HepG2 (cell line): Measurements from ENCODE around the gene NPEPL1. TPM values are rescaled to one million over a fixed set of nuclear protein-coding genes. Genes with fewer than 3 reads are reported as not detected.
A peak's percentile ranks its signal among the peaks of the same experiment; 100 is the strongest.

ENCODE experiments used
- ATAC-seq: fragments of 200-7000 bp; cut with Tn5 transposase; 3 replicates; pipeline ENCODE4 v1.9.1; 2020; ENCODE audit warnings: mild to moderate bottlenecking, moderate library complexity
- BruUV-seq: library from RNA; stranded (reverse); fragments of 400-500 nt; replicated peaks from 2 replicates; lab custom pipeline; 2021; lab: Mats Ljungman, UMichigan
- CTCF ChIA-PET: fragments of 300-600 bp; formaldehyde crosslinking; extraction: SDS; loops from one replicate; lab custom pipeline; 2021; ENCODE audit warnings: low total read pairs, inconsistent platforms, low intra/inter-chr PET ratio; lab: Yijun Ruan, JAX
- POLR2A ChIA-PET: fragments of 350-600 bp; sonication (Branson Sonifier 250); formaldehyde crosslinking; loops from one replicate; lab custom pipeline; 2020; ENCODE audit warnings: antibody characterized with exemption, inconsistent platforms; lab: Yijun Ruan, JAX
- DNase-seq: peaks from one replicate; pipeline ENCODE4 v3.0.0-alpha.2; 2015; ENCODE audit warnings: low spot score
- FAIRE-seq: peaks from 3 replicates; lab custom pipeline; 2011; peaks lifted over from hg19 to GRCh38; lab: Jason Lieb, UNC
- H2AFZ ChIP-seq: one replicate; pipeline ENCODE4 v1.6.1; 2011; ENCODE audit warnings: low read length, inconsistent platforms
- H3K27ac ChIP-seq: fragments of 300-600 bp; 3 replicates; pipeline ENCODE4 v1.8.0; 2011; ENCODE audit warnings: mixed run types, mild to moderate bottlenecking, mixed read lengths, low read length, inconsistent platforms; ENCODE audit not compliant: insufficient read depth; ENCODE audit errors: extremely low read length
- H3K27me3 ChIP-seq, 2 experiments: fragments of 200-600 bp in 1 of 2; 2 replicates in 1 of 2; 3 replicates in 1 of 2; pipeline versions ENCODE4 v1.6.0 to v1.8.0; 2011; ENCODE audit warnings: low read length in 2 of 2, mild to moderate bottlenecking in 2 of 2, moderate library complexity in 2 of 2, inconsistent platforms in 1 of 2; ENCODE audit not compliant: insufficient read depth in 2 of 2, control insufficient read depth in 1 of 2
- H3K36me3 ChIP-seq, 2 experiments: fragments of 200-600 bp in 1 of 2; replicated peaks in 1 of 2; 2 replicates in 1 of 2; 3 replicates in 1 of 2; pipeline versions ENCODE4 v1.5.1 to v1.8.0; 2011; ENCODE audit warnings: low read length in 2 of 2, inconsistent platforms in 1 of 2; ENCODE audit not compliant: insufficient read depth in 2 of 2, control insufficient read depth in 1 of 2
- H3K4me1 ChIP-seq: 2 replicates; pipeline ENCODE4 v1.5.1; 2012; ENCODE audit warnings: low read length, inconsistent platforms; ENCODE audit not compliant: insufficient read depth
- H3K4me2 ChIP-seq: 2 replicates; pipeline ENCODE4 v1.6.0; 2011; ENCODE audit warnings: low read depth, low read length, inconsistent platforms
- H3K4me3 ChIP-seq, 3 experiments: fragments of 200-600 bp in 1 of 3; sonication (generic), shearing (Covaris generic) in 1 of 3; replicated peaks in 1 of 3; 2 replicates each; pipeline ENCODE4 v1.5.1; 2011 to 2016; ENCODE audit warnings: low read length in 3 of 3, inconsistent platforms in 2 of 3, low read depth in 2 of 3, mild to moderate bottlenecking in 2 of 3, control low read depth in 1 of 3, mixed read lengths in 1 of 3; ENCODE audit not compliant: insufficient read depth in 1 of 3
- H3K79me2 ChIP-seq: one replicate; pipeline ENCODE4 v1.6.1; 2011; ENCODE audit warnings: low read length, inconsistent platforms; ENCODE audit not compliant: insufficient read depth
- H3K9ac ChIP-seq: 2 replicates; pipeline ENCODE4 v1.6.0; 2011; ENCODE audit warnings: mild to moderate bottlenecking, low read depth, low read length, inconsistent platforms; ENCODE audit not compliant: insufficient read depth
- H3K9me3 ChIP-seq: 2 replicates; pipeline ENCODE4 v1.5.1; 2012; ENCODE audit warnings: mild to moderate bottlenecking, low read length
- H4K20me1 ChIP-seq: 2 replicates; pipeline ENCODE4 v1.6.0; 2011; ENCODE audit warnings: inconsistent platforms, mild to moderate bottlenecking, low read length, moderate library complexity; ENCODE audit not compliant: insufficient read depth
- HDAC2 ChIP-seq: sonication (generic); formaldehyde crosslinking; IDR thresholded peaks from 2 replicates; pipeline ENCODE4 v1.4.0; 2020; ENCODE audit warnings: missing genetic modification reagents
- POLR2A ChIP-seq, 2 experiments: IDR thresholded peaks; 2 replicates each; pipeline ENCODE4 v1.6.1; 2011; ENCODE audit warnings: low read depth in 2 of 2, low read length in 2 of 2, mild to moderate bottlenecking in 1 of 2, moderate library complexity in 1 of 2; ENCODE audit not compliant: insufficient read depth in 1 of 2
- ZBTB3 ChIP-seq: sonication (generic); formaldehyde crosslinking; IDR thresholded peaks from 2 replicates; pipeline ENCODE4 v1.4.0; 2020; ENCODE audit warnings: low read depth, mild to moderate bottlenecking, moderate library complexity, missing genetic modification reagents, borderline replicate concordance
- ZNF569 ChIP-seq: sonication (generic); formaldehyde crosslinking; IDR thresholded peaks from 2 replicates; pipeline ENCODE4 v1.5.0; 2020; ENCODE audit warnings: mild to moderate bottlenecking, missing genetic modification reagents, moderate library complexity, borderline replicate concordance
- ZNF639 ChIP-seq: conservative IDR thresholded peaks from 2 replicates; pipeline ENCODE4 v1.6.1; 2018; ENCODE audit warnings: missing genetic modification reagents
- WGBS: methylation state at CpG from one replicate; pipeline ENCODE4 v1.1.6; 2017; ENCODE audit warnings: low lambda C conversion rate; 5-methylcytosine and 5-hydroxymethylcytosine counted together
- in situ Hi-C: cut with HindIII; loops from 2 replicates; pipeline ENCODE4 v1.10.0; 2017; ENCODE audit warnings: low pct_unique_long_range_greater_than_20kb; ENCODE audit not compliant: extremely low pct_ligation_motif_present
- intact Hi-C: fragments of 100-400 bp; cut with micrococcal nuclease; formaldehyde crosslinking; loops from one replicate; pipeline ENCODE4 v1.10.0; 2022; ENCODE audit not compliant: unreplicated experiment
- polyA plus RNA-seq, 8 experiments: library from polyadenylated mRNA; depleted of rRNA in 3 of 8; stranded (reverse) in 7 of 8; unstranded in 1 of 8; fragments of >200 nt; fragmentation: Illumina TruSeq in 4 of 8; extraction: Trizol in 4 of 8; gene quantifications; 2 replicates each; pipeline versions ENCODE4 v1.2.1 to v1.2.3, GENCODE V29; 2011 to 2016; ENCODE audit warnings: low read depth in 4 of 8, missing spikeins in 1 of 8, mixed read lengths in 1 of 8; ENCODE audit not compliant: insufficient read depth in 1 of 8
- total RNA-seq, 5 experiments: library from RNA; depleted of rRNA; stranded (reverse); fragments of >200 nt; fragmentation: Illumina TruSeq; extraction: Trizol; gene quantifications; 2 replicates each; pipeline ENCODE4 v1.2.3, GENCODE V29; 2016; ENCODE audit warnings: low read depth in 1 of 5
- TF ChIP-seq, protein P1 (sequence below): sonication (generic); formaldehyde crosslinking; conservative IDR thresholded peaks from 2 replicates; pipeline ENCODE4 v1.5.0; 2020; ENCODE audit warnings: missing genetic modification reagents

The NPEPL1 gene
- total and polyA plus RNA-seq, 2 of the 13 experiments (the other 11 are each of a cell fraction or from before 2014, with no cell fraction given), result 4.1 to 7.5 TPM

DNA sequence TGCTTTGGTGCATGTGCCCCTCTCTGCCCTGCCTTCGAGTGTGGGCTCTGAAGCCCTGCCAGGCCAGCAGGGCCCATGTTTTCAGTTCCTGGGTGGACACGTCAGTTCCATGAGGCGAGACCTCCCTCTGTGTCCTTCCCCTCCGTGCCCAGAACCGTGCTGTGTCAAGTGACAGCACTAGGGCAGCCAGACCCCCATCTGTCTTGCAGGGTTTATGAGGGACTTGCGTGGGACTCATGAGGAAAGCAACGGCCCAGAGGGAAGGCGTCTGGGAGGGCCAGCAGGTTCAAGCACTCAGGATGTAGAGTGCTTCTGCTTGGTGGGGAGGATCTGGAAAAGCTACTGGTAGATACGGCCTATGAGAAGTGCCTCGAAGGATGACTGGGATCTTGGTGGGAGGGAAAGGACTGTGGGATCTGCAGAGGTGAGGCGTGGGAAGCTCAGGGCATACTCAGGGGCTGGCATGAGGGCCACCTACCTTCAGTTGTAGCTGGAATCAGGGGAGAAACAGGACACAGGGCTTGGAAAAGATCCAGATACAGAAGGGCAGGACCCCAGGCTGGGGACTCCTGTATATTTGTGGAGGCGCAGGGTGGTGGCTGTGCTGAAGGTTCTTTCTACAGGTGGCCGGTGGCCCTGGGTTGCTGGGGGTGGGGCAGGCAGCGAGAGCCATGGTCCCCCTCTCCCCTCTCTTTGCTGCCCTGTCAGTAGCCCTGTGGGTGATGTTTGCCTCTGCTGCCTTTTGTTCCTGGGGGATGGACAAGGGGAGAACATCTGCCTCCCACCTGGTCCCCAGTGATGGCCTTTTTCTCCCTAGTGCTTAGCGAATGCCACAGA, 5.5 kb downstream of the NPEPL1 start:
- ATAC-seq, result no peak
- H3K4me2 ChIP-seq, result no peak overlapping the region
- H4K20me1 ChIP-seq, result no peaks in the 10 kb centered on the region
- H3K9ac ChIP-seq, result no peak overlapping the region
- no peak for DNase-seq
- ChIA-PET CTCF (no interaction called here), POLR2A (no interaction called here)
- no peaks in the 10 kb centered on the region for H3K4me1 ChIP-seq
- TF ChIP-seq HDAC2, result no peak
- TF ChIP-seq POLR2A (IDR thresholded peaks at IDR 0.05; ENCODE audit: insufficient read depth in 1 of 2, low read depth in 2 of 2, low read length in 2 of 2), result 0 out of 4 replicates have a peak, but pooled peaks of 1 of the 2 experiments have one; percentile 0
- no peak overlapping the region for H2AFZ ChIP-seq
- BruUV-seq, result no TSS peak
- intact Hi-C loops, result no loop called here
- H3K27me3 ChIP-seq, result no peaks in the 10 kb centered on the region
- no peak overlapping the region for H3K27ac ChIP-seq
- H3K9me3 ChIP-seq, result no peaks in the 10 kb centered on the region
- no peaks in the 10 kb centered on the region for H3K79me2 ChIP-seq
- peaks cover 21 to 27% of the 10 kb centered on the region in 2 experiments; a peak in 4 of 5 replicates for H3K36me3 ChIP-seq
- WGBS, result 95% methylated on average over 15 of the region's 15 CpGs
- H3K4me3 ChIP-seq, result no peak overlapping the region
- in situ Hi-C loops, result no loop called here
- no peak for FAIRE-seq

DNA sequence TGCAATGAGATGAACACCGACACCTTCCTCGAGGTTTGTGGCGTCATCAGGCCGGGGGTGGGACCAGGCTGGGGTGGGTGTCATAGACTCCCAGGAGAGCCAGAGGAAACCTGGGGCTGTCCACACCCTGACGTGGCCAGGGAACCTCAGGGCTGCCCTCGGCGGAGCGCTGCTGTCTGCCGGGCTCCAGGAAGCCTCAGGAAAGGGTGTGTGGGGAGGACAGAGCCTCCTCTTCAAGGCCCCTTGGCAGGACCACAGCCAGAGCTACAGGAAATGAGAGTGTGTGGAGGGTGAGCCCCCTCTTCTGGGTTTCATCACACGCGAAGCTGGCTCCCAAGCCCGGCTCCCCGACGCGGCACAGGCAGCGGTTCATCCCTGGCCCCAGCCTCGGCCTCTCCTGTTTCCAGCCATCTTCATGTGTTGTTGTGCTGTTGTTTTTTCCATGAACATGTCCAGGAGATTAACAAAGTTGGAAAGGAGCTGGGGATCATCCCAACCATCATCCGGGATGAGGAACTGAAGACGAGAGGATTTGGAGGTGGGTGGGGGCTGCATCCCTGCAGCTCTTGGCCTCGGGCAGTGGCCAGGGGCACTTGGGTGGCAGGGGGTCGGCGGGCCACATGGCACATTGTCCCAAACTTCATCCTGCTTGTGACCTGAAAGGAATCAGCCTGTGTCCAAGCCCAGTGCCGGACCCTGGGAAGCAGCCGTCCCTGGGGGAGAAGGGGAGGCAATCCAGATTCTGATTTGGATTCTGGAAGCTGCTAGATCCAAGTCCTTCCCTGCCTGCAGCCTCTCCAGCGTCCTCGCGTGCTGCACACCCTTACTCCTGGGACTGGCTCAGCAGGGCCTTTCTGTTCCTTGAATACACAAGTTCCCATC, 6.4 kb downstream of the NPEPL1 start:
- Histone ChIP-seq H3K4me2 (no peak overlapping the region), H2AFZ (no peak overlapping the region), H3K9ac (no peak overlapping the region), H3K27me3 (no peaks in the 10 kb centered on the region), H3K27ac (no peak overlapping the region), H3K79me2 (no peaks in the 10 kb centered on the region), H3K9me3 (no peaks in the 10 kb centered on the region), H3K4me1 (no peaks in the 10 kb centered on the region), H3K36me3 (peaks cover 27 to 30% of the 10 kb centered on the region in 2 experiments; a peak in 4 of 5 replicates), H4K20me1 (no peaks in the 10 kb centered on the region; the same call in 1 of the 2 replicates), H3K4me3 (no peak overlapping the region)
- no TSS peak for BruUV-seq
- no peak for DNase-seq
- ChIA-PET POLR2A (no interaction called here), CTCF (no interaction called here)
- in situ Hi-C loops (no loop called here), intact Hi-C loops (no loop called here)
- no peak for FAIRE-seq
- no peak for ATAC-seq
- 96% methylated on average over 26 of the region's 27 CpGs for WGBS
- TF ChIP-seq ZBTB3 (no peak), ZNF569 (CRISPR knock-in tag) (no peak), ZNF639 (CRISPR knock-in tag) (no peak)
- TF ChIP-seq, protein P1, sequence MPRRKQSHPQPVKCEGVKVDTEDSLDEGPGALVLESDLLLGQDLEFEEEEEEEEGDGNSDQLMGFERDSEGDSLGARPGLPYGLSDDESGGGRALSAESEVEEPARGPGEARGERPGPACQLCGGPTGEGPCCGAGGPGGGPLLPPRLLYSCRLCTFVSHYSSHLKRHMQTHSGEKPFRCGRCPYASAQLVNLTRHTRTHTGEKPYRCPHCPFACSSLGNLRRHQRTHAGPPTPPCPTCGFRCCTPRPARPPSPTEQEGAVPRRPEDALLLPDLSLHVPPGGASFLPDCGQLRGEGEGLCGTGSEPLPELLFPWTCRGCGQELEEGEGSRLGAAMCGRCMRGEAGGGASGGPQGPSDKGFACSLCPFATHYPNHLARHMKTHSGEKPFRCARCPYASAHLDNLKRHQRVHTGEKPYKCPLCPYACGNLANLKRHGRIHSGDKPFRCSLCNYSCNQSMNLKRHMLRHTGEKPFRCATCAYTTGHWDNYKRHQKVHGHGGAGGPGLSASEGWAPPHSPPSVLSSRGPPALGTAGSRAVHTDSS (CRISPR knock-in tag), result no peak
